NCI-H446 (cell line): Measurements from ENCODE around the gene IRF2BPL.

ENCODE experiments used
- DNase-seq, 2 experiments: peaks; one replicate each; lab custom pipeline; 2025; lab: John Stamatoyannopoulos, UW

The IRF2BPL gene

DNA sequence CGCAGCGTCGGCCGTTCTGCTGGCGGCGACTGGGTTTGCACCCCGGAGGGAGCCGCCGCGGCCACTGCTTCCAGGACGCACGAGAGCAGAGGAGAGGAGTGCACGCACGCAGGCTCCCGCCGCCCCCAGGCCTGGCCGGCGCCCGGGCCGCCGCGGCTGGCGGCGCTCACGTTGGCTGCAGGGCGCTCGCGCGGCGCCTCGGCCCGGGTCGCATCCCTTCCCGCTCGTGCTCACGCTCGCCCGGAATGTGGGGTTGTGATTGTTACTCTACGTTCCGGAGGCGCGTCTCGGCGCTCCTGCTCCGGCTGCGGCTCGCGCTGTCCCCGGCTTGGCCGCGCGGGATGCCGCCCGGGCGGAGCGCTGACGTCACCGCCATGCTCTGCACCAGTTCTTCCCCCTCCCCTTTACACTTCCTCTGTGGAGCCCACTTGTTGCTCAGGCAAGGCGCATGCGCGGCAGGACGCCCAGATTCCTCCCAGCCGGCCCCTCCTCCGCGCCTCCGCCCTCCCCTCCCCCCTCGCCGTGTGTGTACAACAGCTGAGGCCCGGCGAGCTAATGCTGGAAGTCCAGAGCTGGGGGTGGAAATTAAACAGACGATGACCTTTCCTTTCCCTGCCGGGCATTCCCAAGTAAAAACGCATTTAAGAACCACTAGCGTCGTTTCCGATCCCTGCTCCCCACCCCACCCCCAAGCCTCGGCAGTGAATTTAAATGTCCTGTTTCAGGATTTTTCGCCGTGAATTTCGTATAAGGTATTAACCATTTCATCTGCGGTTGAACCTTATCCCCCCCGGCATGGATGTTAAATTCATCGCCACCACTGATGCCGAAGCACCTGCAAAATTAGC lies at the start of gene IRF2BPL:
TSS of gene IRF2BPL (minus strand) at position 325 of the 848 bp plus-strand sequence. CDS start 916 bp downstream, outside the sequence.
- peak; percentile 91 to 97 for DNase-seq

DNA sequence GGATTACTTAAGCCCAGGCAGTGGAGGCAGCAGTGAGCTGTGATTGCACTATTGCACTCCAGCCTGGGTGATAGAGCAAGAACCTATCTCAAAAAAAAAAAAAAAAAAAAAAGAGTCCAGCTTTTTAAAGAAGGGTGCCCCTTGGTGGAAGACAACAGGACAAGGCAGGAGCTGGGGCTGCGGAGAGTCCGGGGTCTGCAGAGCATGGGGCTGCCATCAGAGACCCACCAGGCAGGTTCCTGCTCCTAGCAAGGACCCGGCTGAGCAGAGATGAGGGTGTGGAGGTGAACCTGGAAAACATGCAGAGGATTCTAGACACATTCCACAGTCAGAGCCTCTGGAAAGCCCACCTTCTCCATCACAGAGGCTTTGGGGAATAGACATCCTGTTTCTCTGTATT lies 48.5 kb upstream of the IRF2BPL start:
- DNase-seq = no peak

- no peak for DNase-seq
These were observed 47.7 kb upstream of the IRF2BPL start for GRCh38 chr14:77076113-77076631.

- no peak for DNase-seq
These were observed 46.5 kb upstream of the IRF2BPL start for GRCh38 chr14:77074969-77075368.

DNA sequence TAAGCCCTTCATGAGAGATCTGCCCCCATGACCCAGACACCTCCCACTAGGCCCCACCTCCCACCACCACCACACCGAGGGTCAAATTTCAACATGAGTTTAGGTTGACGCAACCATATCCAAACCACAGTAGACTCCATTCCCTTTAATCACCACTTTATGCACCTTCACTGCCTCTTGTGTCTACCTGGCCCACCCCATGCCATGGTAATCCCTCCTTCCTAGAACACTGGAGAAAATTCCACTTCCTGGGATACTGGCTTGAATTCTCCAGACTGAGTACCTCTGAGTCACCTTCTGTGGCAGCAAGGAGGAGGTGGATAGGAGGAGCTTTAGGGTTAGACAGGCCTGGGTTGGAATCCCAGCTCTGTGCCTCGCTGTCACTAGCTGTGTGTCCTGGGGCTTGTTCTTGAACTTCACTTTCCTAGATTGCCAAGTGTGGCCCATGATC lies 43.5 kb upstream of the IRF2BPL start:
- DNase-seq = no peak

DNA sequence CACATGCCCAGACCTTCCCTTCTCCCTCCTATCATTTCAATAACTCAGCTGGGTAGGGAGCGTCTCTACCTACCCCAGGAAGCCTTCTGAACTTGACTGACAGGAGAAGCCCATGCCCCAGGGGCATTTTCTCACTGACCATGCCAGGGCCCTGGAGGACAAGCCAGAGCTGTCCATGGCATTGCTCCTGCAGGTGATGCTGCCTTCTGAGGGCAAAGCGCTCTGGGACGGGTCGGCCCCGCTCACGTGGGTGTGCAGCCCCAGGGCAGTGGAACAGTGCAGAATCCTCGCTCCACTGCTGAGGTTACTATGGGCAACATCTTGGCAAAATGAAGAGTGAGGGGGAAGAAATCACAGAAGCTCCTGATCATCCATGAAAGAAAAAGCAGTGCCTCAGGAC lies 41.0 kb upstream of the IRF2BPL start:
- no peak for DNase-seq

DNA sequence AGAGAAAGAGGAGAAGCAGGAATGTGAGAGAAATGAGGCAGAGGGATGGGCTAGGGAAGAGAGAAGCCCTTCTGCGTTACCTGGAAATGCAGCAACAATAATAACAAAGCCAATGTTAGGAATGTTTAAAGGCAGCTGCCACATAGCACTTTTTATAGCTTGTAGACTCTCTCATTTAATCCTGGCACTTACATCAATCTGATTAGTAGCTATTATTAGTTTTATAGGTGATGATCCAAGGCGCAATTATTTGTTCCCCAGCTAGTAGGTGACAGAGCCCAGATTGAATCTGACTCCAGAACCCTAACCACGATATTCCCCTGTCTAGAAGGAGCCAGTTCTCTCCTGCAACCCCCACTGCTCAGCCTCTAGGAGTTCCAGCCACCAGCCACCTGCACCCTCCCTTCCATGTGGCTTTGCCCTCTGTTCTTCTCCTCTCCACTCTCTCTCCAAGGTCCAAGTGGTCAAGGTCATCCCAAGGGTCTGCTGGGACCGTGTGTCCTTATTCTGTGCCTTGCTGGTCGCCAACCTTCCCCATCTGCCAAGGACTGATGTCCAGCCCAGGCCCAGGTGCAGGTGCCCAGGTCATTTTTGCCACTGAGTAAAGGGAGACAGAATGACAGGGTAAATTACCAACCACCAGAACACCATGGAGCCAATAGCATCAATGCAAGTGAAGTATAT lies 40.2 kb upstream of the IRF2BPL start:
- no peak for DNase-seq

GRCh38 chr14:77067632-77068516 lies 39.4 kb upstream of the IRF2BPL start:
- DNase-seq = peak; percentile 67 to 75

- DNase-seq = peak in 1 of 2 experiments; percentile 7
These were observed 38.2 kb upstream of the IRF2BPL start for GRCh38 chr14:77066578-77067172.

- no peak for DNase-seq
These were observed 37.5 kb upstream of the IRF2BPL start for GRCh38 chr14:77065851-77066577.

- peak in 1 of 2 experiments; percentile 39 for DNase-seq
These were observed 36.1 kb upstream of the IRF2BPL start for GRCh38 chr14:77064521-77065178.

- DNase-seq = peak; percentile 57 to 83
These were observed 35.2 kb upstream of the IRF2BPL start for GRCh38 chr14:77063571-77064171.

DNA sequence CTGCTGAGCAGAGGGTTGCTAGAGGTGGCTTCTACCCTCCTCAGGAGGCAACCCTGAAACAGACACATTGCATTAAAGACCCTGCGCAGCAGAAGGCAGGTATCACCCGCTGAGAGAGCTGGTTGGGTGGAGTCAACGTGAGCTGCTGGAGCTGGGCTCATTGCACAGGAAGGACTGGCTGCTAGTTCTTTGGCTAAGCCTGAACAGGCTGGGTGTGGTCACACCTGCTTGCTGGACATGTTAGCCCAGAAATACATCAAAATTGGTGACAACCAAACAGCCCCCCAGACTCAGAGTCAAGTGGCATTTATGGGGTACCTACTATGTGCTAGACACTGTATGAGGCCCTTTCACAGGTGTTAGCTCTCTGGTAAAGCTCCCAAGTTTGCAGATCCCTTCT lies 33.8 kb upstream of the IRF2BPL start:
- DNase-seq = no peak

- DNase-seq = no peak
These were observed 33.2 kb upstream of the IRF2BPL start for GRCh38 chr14:77061630-77062257.

GRCh38 chr14:77059276-77059915 lies 30.9 kb upstream of the IRF2BPL start:
- peak in 1 of 2 experiments; percentile 30 for DNase-seq

DNA sequence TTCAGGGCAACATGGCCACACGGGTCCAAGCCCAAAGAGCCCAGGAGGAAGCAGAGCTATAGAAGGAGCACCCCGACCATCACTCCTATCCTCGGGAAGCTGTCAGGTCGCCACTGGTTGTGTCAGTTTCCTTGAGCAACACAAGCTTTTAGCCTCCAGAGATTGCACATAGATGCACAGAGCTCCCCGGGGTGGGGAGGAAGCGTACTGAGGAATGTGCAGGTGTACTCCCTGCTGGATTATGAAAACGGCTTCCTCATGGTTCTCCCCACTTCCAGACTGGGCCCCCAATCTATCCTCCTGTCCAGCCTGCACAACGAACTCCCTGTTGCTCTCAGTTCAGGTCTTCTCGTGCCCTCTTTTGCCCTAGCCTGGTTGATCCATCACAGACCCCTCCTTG lies 30.3 kb upstream of the IRF2BPL start:
- no peak for DNase-seq

- no peak for DNase-seq
These were observed 29.6 kb upstream of the IRF2BPL start for GRCh38 chr14:77058117-77058516.

- DNase-seq = no peak
These were observed 27.5 kb upstream of the IRF2BPL start for GRCh38 chr14:77055981-77056380.

- DNase-seq = no peak
These were observed 26.8 kb upstream of the IRF2BPL start for GRCh38 chr14:77055306-77055705.
